ENCODE measurements around the gene SPATA2L.
"Not testable (repeated sequence)": the region's sequence is repeated elsewhere in the genome, so short reads cannot be mapped to it uniquely, and the experiment has no call there.

Gene SPATA2L

GRCh38 chr16:89700100-89700648 lies 1.3 kb downstream of the SPATA2L start:
- H3K4me3 ChIP-seq (ENCODE audit: low read depth, low read length) = peak overlapping the region; percentile 74
- in situ Hi-C loops (cut with HindIII; ENCODE audit: low sequenced_read_pairs) = no loop called here
- peak; percentile 70 for TF ChIP-seq CTCF (IDR thresholded peaks at IDR 0.05; ENCODE audit: low read depth, low read length)
- DNase-seq (ENCODE audit: low read depth, low spot score) = peak; percentile 98

GRCh38 chr16:89699629-89700099 lies 1.8 kb downstream of the SPATA2L start:
- in situ Hi-C loops (cut with HindIII; ENCODE audit: low sequenced_read_pairs); DNase-seq (ENCODE audit: low read depth, low spot score): not testable (repeated sequence)
- H3K4me3 ChIP-seq (ENCODE audit: low read depth, low read length) = peak overlapping the region; percentile 16

- in situ Hi-C loops (cut with HindIII; ENCODE audit: low sequenced_read_pairs); H3K4me3 ChIP-seq (ENCODE audit: low read depth, low read length); DNase-seq (ENCODE audit: low read depth, low spot score): not testable (repeated sequence)
These were observed 2.8 kb downstream of the SPATA2L start for GRCh38 chr16:89698717-89699116.

- TF ChIP-seq CTCF (IDR thresholded peaks at IDR 0.05; ENCODE audit: low read depth, low read length) = no peak
- H3K4me3 ChIP-seq (ENCODE audit: low read depth, low read length) = no peak overlapping the region
- in situ Hi-C loops (cut with HindIII; ENCODE audit: low sequenced_read_pairs) = no loop called here
- DNase-seq (ENCODE audit: low read depth, low spot score) = no peak
These were observed 3.7 kb downstream of the SPATA2L start for GRCh38 chr16:89697616-89698331.

- no peak overlapping the region for H3K4me3 ChIP-seq (ENCODE audit: low read depth, low read length)
- no peak for DNase-seq (ENCODE audit: low read depth, low spot score)
- in situ Hi-C loops (cut with HindIII; ENCODE audit: low sequenced_read_pairs) = no loop called here
- TF ChIP-seq CTCF (IDR thresholded peaks at IDR 0.05; ENCODE audit: low read depth, low read length) = no peak
These were observed 4.3 kb downstream of the SPATA2L start for GRCh38 chr16:89697161-89697615.

- no peak for DNase-seq (ENCODE audit: low read depth, low spot score)
- H3K4me3 ChIP-seq (ENCODE audit: low read depth, low read length) = no peak overlapping the region
- in situ Hi-C loops (cut with HindIII; ENCODE audit: low sequenced_read_pairs) = no loop called here
- TF ChIP-seq CTCF (IDR thresholded peaks at IDR 0.05; ENCODE audit: low read depth, low read length) = no peak
These were observed 4.8 kb downstream of the SPATA2L start for GRCh38 chr16:89696670-89697128.

- H3K4me3 ChIP-seq (ENCODE audit: low read depth, low read length) = no peak overlapping the region
- in situ Hi-C loops (cut with HindIII; ENCODE audit: low sequenced_read_pairs) = no loop called here
- no peak for TF ChIP-seq CTCF (IDR thresholded peaks at IDR 0.05; ENCODE audit: low read depth, low read length)
- DNase-seq (ENCODE audit: low read depth, low spot score) = no peak
These were observed 5.4 kb downstream of the SPATA2L start for GRCh38 chr16:89695875-89696669.

Data from astrocyte of the spinal cord (primary cell).